Astrocyte (in vitro differentiated cells and primary cell): ENCODE results near the gene KCNC4. TPM values are rescaled to one million over a fixed set of nuclear protein-coding genes. Genes with fewer than 3 reads are reported as not detected.
A peak's percentile ranks its signal among the peaks of the same experiment; 100 is the strongest.

Experiments used
- DNase-seq: peaks from one replicate; pipeline ENCODE4 v3.0.0-alpha.2; 2010; ENCODE audit warnings: low read depth
- FAIRE-seq: peaks from 2 replicates; lab custom pipeline; 2011; peaks lifted over from hg19 to GRCh38; lab: Jason Lieb, UNC
- H2AFZ ChIP-seq: 2 replicates; pipeline ENCODE4 v1.6.0; 2012; ENCODE audit warnings: low read depth, low read length, inconsistent platforms
- H3K27ac ChIP-seq: 2 replicates; pipeline ENCODE4 v1.5.1; 2011; ENCODE audit warnings: low read depth, low read length, inconsistent platforms
- H3K27me3 ChIP-seq: 2 replicates; pipeline ENCODE4 v1.6.0; 2011; ENCODE audit warnings: low read length, inconsistent platforms; ENCODE audit not compliant: insufficient read depth
- H3K36me3 ChIP-seq: 2 replicates; pipeline ENCODE4 v1.5.1; 2011; ENCODE audit warnings: low read length, inconsistent platforms; ENCODE audit not compliant: insufficient read depth
- H3K4me1 ChIP-seq: 2 replicates; pipeline ENCODE4 v1.5.1; 2011; ENCODE audit warnings: low read length, inconsistent platforms; ENCODE audit not compliant: insufficient read depth
- H3K4me2 ChIP-seq: 2 replicates; pipeline ENCODE4 v1.6.0; 2012; ENCODE audit warnings: low read length, inconsistent platforms
- H3K4me3 ChIP-seq: 2 replicates; pipeline ENCODE4 v1.5.1; 2011; ENCODE audit warnings: low read depth, mild to moderate bottlenecking, low read length, inconsistent platforms; ENCODE audit not compliant: insufficient read depth
- H3K79me2 ChIP-seq: 2 replicates; pipeline ENCODE4 v1.6.0; 2012; ENCODE audit warnings: mild to moderate bottlenecking, low read length, inconsistent platforms; ENCODE audit not compliant: insufficient read depth
- H3K9ac ChIP-seq: 2 replicates; pipeline ENCODE4 v1.6.0; 2012; ENCODE audit warnings: mild to moderate bottlenecking, low read length, inconsistent platforms
- H3K9me3 ChIP-seq: 2 replicates; pipeline ENCODE4 v1.5.1; 2012; ENCODE audit warnings: low read depth, mild to moderate bottlenecking, low read length, inconsistent platforms; ENCODE audit not compliant: insufficient read depth
- H4K20me1 ChIP-seq: 2 replicates; pipeline ENCODE4 v1.6.0; 2012; ENCODE audit warnings: low read length, inconsistent platforms; ENCODE audit not compliant: insufficient read depth
- H3K27ac Mint-ChIP-seq: one replicate; pipeline ENCODE4 v1.8.0; 2021; ENCODE audit warnings: mild to moderate bottlenecking, mixed read lengths; ENCODE audit not compliant: unreplicated experiment
- H3K27me3 Mint-ChIP-seq: one replicate; pipeline ENCODE4 v1.8.0; 2021; ENCODE audit warnings: low read depth, mixed read lengths; ENCODE audit not compliant: unreplicated experiment
- H3K36me3 Mint-ChIP-seq: one replicate; pipeline ENCODE4 v1.8.0; 2021; ENCODE audit warnings: low read depth, mixed read lengths; ENCODE audit not compliant: unreplicated experiment
- H3K4me1 Mint-ChIP-seq: one replicate; pipeline ENCODE4 v1.8.0; 2021; ENCODE audit warnings: low read depth, mixed read lengths; ENCODE audit not compliant: unreplicated experiment
- H3K4me3 Mint-ChIP-seq: one replicate; pipeline ENCODE4 v1.8.0; 2021; ENCODE audit warnings: mild to moderate bottlenecking, moderate library complexity, mixed read lengths; ENCODE audit not compliant: unreplicated experiment
- H3K9me3 Mint-ChIP-seq: one replicate; pipeline ENCODE4 v1.8.0; 2021; ENCODE audit warnings: mild to moderate bottlenecking, mixed read lengths; ENCODE audit not compliant: unreplicated experiment
- CTCF ChIP-seq: IDR thresholded peaks from 2 replicates; pipeline ENCODE4 v1.5.1; 2011; ENCODE audit warnings: low read depth, mild to moderate bottlenecking, inconsistent platforms, low read length, moderate library complexity; ENCODE audit not compliant: insufficient read depth
- EZH2 ChIP-seq: IDR thresholded peaks from 2 replicates; pipeline ENCODE4 v1.6.1; 2012; ENCODE audit warnings: mild to moderate bottlenecking, low read length, inconsistent platforms; ENCODE audit not compliant: insufficient read depth
- total RNA-seq: library from RNA; stranded (reverse); gene quantifications from 2 replicates; pipeline ENCODE4 v1.2.1, GENCODE V29; 2021

KCNC4 gene
- total RNA-seq, 1 donor from 2014 or later, result 2.6 TPM

GRCh38 chr1:110239441-110240430 is 29.6 kb downstream of the KCNC4 start:
- no peaks in the 10 kb centered on the region for H4K20me1 ChIP-seq
- H2AFZ ChIP-seq, result no peak overlapping the region
- no peaks in the 10 kb centered on the region for H3K79me2 ChIP-seq
- H3K4me3 Mint-ChIP-seq, result no peak overlapping the region
- H3K9ac ChIP-seq, result no peak overlapping the region
- FAIRE-seq, result no peak
- TF ChIP-seq CTCF (no peak), EZH2 (no peak)
- H3K36me3 Mint-ChIP-seq, result no peaks in the 10 kb centered on the region
- H3K27me3 Mint-ChIP-seq, result peaks cover 56% of the 10 kb centered on the region
- peaks cover 21% of the 10 kb centered on the region for H3K4me1 Mint-ChIP-seq
- H3K9me3 ChIP-seq, result no peaks in the 10 kb centered on the region
- peaks cover 20% of the 10 kb centered on the region for H3K4me1 ChIP-seq
- H3K9me3 Mint-ChIP-seq, result peaks cover 8% of the 10 kb centered on the region
- H3K4me3 ChIP-seq, result no peak overlapping the region
- peaks cover 9% of the 10 kb centered on the region for H3K27me3 ChIP-seq
- H3K27ac ChIP-seq, result no peak overlapping the region
- no peaks in the 10 kb centered on the region for H3K36me3 ChIP-seq
- DNase-seq, result no peak
- no peak overlapping the region for H3K4me2 ChIP-seq
- H3K27ac Mint-ChIP-seq, result peak overlapping the region; percentile 5

- no peak overlapping the region for H3K4me2 ChIP-seq
- no peaks in the 10 kb centered on the region for H3K9me3 ChIP-seq
- H3K27ac ChIP-seq, result no peak overlapping the region
- H3K36me3 ChIP-seq, result no peaks in the 10 kb centered on the region
- DNase-seq (no peak), FAIRE-seq (no peak)
- Mint-ChIP-seq H3K4me3 (no peak overlapping the region), H3K27ac (no peak overlapping the region), H3K9me3 (peaks cover 8% of the 10 kb centered on the region), H3K27me3 (peaks cover 65% of the 10 kb centered on the region), H3K4me1 (peaks cover 16% of the 10 kb centered on the region), H3K36me3 (no peaks in the 10 kb centered on the region)
- no peak overlapping the region for H3K4me3 ChIP-seq
- no peaks in the 10 kb centered on the region for H4K20me1 ChIP-seq
- H3K4me1 ChIP-seq, result peaks cover 11% of the 10 kb centered on the region
- H3K79me2 ChIP-seq, result no peaks in the 10 kb centered on the region
- peaks cover 14% of the 10 kb centered on the region for H3K27me3 ChIP-seq
- H2AFZ ChIP-seq, result no peak overlapping the region
- no peak overlapping the region for H3K9ac ChIP-seq
- no peak for TF ChIP-seq EZH2
- no peak for TF ChIP-seq CTCF
Observed at GRCh38 chr1:110240476-110241210, 30.5 kb downstream of the KCNC4 start.
